Stimulated activated CD4-positive, alpha-beta T cell treated with anti-CD3 and anti-CD28 coated beads, TNF-alpha, amount 100 ng/mL, for 4 hours (primary cell): ENCODE measurements around the gene MOB3A.

ENCODE experiments used
- DNase-seq, 3 experiments: peaks; one replicate each; pipeline ENCODE4 v3.0.0-alpha.2; 2020; ENCODE audit warnings: low read depth in 3 of 3

The MOB3A gene

DNA sequence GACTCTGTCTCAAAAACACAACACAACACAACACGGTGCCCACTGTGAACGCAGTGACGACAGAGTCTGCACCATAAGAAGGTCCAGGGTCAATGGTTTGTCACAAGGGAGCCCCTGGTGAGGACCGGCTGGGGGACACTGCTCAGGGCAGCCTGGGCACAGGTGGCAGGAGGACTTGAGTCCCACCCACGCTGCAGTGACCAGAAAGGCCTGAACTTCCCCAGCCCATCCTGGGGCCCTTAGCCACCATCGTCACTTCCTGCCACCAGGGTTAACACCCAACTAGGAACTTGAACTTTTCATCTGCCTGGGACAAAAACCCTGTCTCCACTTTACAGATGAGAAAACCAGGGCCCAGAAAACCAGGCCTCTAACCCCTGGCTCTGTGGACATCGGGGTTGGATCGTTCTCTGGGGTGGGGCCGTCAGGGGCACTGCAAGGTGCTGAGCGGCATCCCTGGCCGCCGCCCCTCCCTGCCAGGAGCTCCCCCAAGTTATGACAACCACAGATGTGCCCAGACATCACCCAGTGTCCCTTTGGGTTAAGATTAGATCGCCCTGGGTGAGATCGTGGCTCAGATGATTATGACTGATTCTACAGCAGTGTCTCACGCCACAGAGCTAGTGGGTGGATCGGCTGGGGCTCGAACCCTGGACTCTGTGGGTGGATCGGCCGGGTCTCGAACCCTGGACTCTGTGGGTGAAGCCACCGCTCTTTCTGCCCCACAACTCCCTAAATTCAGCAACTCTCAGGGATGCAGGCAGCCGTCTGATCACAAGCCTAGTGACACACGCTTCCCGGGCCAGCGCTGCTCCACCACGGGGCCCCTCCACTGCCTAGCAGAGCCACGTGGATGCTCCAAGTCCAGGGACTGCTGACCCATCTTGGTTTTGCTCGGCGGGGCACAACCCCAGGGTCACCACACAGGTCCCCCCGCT lies 14.0 kb downstream of the MOB3A start:
- no peak for DNase-seq

DNA sequence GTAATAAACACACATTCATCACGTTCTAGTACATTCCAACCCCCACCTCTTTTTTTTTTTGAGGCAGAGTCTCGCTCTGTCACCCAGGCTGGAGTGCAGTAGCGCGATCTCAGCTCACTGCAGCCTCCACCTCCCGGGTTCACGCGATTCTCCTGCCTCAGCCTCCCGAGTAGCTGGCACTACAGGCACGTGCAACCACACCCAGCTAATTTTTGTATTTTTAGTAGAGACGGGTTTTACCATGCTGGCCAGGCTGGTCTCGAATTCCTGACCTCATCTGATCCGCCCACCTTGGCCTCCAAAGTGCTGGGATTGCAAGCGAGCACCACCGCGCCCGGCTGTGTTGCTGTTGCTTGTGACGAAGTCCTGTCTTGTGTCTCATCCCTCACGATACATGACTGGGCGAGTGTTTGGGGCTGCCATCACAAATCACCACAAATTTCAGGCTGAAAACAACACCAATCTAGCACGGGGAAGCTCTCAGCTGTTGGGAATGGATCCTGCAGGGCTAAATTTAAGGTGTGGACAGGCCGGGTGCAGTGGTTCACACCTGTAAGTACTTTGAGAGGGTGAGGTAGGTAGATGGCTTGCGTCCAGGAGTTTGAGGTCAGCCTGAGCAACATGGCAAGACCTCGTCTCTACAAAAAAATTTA lies 15.7 kb downstream of the MOB3A start:
- DNase-seq, result no peak

DNA sequence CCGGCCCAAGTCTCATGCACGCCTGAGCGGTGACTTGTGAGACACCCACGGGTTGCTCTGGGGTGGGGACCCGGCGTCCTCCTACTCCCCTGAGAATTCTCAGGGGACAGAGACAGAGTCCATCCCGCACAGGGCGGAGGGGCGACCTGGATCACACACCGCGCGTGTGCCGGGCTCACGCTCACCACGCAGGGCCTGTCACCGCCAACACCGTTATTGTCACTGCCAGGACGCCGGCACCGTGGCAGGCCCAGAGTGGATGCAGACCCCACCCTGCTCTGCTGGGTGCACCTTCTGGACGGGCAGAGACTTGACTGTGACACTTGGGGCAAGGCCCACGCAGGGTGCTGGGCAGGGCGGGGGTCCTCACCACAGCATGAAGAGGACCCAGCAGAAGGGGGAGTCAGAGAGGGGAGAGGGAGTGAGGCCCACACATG lies 16.2 kb downstream of the MOB3A start:
- no peak for DNase-seq

DNA sequence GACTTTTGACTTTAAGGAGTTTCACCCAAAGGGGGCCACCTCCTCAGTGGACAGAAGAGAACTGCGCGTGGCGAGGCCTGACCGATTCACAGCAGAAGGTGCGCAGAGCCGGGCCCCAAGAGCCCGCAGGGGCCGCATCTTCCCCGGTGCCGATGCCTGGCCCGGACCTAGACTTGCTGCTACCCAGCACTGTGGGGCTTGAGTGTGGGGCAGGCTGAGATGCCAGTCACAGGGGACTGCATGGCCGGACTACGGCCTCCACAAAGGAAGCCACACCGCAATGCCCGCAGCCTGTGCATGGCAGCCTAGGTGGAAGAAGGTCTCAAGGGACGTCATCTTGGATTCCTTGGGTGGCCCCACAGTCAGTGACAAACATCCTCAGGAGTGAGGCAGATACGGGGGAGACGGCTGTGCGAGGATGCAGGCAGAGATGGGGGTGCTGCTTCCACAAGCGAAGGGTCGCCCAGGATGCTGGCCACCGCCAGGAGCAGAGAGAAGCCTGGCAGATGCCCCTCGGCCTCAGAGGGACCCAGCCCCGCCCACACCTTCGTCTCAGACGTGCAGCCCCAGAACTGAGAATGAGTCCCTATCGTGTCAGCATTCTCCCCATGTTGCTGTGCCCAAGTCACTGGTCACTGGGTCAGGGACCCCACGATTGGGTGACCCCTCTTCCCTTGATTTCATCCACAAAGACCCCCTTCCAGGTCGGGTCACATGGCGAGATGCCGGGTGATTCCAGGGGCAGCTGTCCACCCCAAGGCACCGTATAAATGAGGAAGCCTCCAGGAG lies 16.9 kb downstream of the MOB3A start:
- no peak for DNase-seq

DNA sequence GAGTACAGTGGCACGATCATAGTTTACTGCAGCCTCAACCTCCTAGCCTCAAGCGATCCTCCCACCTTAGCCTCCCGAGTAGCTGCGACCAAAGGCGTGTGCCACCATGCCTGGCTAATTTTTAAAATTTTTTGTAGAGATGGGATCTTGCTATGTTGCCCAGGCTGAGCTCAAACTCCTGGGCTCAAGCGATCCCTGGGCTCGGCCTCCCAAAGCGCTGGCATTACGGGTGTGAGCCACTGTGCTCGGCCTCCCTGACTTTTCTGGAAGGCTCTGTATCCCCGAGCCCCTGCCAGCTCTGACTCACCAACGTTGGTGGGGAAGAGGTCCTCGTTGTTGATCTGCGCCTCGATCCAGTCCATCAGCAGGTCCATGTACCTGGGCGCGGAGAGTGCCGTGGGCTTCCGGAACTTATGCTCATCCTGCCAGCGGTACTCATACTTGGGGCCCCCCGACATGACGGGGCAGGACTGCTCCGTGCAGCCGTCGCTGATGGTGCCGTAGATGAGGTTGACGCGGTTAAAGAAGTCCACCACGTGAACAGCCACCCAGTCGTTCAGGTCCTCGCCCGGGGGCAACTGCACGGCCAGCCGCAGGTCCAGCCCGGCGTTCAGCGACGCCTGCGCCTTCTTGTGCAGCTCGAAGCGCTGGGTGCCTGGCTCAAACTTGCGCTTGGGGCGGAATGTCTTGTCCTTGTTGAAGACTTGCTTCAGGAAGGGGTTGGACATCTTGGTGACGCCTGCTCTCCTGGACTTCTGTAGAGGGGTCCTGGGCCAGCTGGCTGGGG lies 18.1 kb downstream of the MOB3A start:
- no peak for DNase-seq

DNA sequence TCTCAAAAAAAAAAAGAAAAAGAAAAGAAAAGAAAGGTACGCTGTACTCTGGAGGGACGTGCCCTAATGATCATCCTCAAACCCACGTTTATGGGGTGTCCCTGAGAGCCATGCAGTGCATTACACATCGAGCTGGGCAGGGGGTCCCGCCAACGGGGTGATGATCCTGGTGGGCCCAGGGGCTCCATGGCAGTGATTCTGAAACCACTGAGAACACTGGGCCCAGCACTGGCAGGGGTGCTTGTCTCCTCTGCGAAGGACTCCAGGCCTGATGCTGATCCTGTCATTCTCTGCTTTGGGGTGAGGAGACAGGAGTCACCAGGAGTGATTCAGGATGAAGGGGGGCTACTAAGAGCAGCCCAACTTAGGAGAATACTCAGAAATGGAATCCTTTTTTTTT lies 18.7 kb downstream of the MOB3A start:
- DNase-seq, result no peak

DNA sequence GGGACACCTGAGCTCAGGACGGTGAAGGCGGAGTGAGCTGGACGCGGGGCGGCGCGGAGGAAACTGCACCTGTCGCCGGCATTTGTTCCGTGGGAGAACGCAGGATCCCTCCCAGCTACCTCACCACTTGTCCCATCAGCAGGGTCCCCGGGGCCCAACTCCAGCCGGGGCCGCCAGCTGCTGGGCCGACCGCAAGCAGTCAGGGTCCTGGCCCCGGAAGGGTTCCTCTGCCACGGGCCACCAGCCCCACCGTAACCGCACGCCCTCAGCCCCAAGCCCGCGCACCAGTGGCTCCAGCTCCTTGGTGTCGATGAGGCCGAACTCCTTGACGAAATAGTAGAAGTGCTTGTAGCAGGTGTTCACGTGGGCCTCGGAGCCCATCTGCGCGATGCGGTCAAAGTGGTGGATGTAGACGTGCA lies 19.6 kb downstream of the MOB3A start:
- DNase-seq, result no peak

DNA sequence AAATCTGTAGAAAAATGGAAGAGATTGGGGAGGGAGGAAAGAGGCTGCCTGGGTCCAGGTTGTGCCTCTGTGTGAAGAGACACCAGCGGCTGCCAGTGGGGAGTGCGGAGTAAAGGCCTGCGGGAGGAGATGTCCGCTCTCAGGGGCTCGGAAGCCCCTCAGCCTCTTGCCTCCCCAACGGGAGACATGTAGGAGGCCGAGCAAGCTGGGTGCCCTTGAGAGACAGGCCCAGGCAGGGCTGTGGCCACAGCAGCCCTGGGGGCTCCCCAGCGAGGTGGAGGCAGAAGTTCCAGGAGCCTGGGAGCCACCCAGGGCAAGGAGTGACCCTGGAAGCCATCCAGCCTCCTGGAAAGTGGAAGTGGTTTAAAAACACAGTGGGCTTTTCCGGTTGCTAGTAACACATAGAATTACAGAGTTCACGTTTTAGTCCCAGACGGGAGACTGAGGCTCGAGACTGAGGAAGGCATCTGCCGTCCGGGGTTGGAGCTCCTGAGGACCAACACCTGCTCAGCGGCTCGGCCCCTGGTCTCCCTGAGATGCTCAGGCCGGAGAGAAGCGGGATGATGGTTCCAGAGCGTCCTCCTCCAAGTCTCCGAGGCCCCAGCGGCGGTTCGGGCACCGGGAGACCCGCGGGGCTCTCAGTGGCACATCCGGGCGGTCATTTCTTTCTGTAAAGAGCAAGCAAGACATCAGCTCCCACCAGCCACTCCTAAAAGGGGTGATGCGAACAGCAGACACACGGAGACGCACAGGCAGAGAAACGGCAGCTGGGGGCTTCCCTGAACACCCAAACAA lies 23.2 kb downstream of the MOB3A start:
- no peak for DNase-seq

DNA sequence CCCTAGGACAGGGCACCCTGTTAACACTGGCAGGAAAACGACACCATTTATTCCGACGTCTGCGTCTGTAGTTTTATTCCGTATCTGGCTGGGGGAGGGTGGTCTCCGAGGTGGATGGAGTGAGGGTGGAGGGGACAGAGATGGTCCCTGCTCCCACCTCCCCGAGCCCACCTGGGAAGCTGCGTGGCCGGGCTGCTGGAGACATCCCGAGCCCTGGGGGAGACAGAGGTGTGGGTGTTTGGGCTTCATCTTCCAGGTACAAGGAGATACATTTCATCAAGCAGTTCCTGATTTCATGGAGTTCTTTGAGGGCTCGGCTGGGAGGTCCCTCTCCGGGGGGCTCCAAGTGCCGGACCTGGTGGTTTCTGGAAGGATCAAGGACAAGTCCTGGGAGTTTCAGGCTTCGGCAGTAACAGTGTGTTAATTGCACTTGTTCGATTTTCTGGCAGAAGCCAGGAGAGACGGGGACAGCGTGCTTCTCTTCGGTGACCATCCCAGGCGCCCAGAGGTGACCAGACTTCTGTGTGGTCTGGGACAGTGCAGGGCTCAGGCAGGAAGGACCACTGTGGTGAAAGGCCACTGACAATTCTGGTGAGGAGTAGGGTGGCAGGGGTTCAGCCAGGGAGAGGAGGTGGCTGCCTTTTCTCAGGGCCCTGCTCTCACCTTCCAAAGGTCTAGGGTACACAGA lies 25.0 kb downstream of the MOB3A start:
- no peak for DNase-seq

DNA sequence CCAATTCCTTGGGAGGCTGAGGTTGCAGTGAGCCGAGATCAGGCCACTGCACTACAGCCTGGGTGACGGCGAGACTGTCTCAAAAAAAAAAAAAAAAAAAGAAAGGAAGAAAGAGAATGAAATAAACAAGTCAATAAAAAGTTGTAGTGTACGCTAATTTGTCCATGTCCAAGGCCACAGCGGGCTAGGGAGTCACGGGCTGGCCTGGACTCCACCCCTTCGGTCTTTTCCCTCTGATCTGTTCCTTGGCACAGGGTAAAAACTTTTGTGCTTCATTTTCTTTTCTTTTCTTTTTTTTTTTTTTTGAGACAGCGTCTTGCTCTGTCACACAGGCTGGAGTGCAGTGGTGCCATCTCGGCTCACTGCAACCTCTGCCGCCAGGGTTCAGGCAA lies 25.7 kb downstream of the MOB3A start:
- no peak for DNase-seq

DNA sequence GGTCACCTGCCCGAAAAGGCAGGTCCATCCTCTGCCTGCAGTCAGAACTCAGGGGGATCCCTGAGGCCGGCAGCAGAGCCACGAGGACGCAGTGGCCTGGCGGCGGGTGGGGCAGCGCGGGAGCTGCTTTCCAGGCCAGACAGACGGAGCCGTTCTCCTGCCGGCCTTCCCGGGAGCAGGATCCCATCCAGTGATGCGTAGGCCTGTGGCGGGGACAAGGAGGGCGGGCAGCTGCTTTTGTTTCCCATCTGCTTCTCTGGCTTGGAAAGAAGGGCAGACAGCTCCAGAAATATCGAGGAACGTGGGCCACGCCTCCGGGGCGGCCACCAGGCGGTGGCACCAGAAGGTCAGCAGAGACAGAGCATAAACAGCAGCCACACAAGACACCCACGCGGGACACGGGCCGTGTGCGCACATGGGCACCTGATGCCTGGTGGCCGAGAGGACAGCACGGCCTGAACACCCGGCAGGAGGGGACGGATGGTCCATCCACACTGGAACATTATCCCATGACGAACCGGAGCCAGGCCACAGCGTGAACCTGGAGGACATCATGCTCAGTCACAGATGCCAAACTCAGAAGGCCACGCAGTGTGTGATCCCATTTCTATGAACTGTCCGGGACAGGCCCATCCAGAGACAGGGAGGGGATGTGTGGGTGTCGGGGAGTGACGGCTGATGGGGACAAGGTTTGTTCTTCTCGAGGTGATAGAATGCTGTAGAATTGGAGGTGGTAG lies 31.2 kb downstream of the MOB3A start:
- DNase-seq, result no peak

DNA sequence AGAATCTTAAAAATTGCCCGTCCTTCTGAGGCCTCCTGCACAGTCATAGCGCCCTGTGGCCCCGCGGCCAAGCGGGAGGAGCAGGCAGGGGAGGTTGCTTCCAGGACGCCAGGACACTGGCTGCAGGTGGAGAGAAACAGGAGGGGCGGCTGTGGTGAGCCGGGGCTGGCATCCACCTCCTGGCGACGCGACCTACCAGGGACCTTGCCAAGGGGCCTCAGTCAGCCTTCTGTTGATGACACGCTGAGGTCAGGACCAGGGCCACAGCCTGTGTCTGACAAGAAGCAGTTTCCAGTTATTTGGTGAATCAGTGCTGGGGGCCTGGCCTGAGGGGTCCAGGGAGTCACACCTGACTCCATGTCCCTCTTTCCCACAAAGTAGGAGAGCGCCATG lies 31.7 kb downstream of the MOB3A start:
- DNase-seq, result no peak

DNA sequence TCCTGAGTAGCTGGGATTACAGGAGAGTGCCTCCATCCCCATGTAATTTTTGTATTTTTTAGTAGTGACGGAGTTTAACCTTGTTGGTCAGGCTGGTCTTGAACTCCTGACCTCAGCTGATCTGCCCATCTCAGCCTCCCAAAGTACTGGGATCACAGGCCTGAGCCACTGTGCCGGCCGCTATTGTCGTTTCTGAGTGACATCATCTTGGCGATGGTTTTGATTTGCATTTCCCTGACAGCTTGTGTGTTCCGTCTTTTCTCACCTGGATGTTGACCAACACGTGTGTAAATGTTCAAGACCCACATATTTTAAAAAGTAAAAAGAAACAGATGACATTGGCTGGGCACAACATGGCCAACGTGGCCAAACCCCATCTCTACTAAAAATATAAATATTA lies 32.3 kb downstream of the MOB3A start:
- DNase-seq, result no peak

DNA sequence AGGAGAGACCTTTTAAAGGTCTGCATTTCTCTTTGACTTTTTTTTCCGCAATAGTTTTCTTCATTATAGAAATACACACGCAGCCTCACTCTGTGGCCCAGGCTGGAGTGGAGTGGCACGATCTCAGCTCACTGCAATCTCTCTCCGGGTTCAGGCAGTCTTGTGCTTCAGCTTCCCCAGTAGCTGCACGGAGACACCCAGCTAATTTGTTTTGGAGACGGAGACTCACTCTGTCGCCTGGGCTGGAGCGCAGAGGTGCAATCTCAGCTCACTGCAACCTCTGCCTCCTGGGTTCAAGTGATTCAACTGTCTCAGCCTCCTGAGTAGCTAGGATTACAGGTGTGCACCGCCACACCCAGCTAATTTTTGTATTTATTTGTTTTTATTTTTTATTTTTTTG lies 33.4 kb downstream of the MOB3A start:
- DNase-seq, result no peak

DNA sequence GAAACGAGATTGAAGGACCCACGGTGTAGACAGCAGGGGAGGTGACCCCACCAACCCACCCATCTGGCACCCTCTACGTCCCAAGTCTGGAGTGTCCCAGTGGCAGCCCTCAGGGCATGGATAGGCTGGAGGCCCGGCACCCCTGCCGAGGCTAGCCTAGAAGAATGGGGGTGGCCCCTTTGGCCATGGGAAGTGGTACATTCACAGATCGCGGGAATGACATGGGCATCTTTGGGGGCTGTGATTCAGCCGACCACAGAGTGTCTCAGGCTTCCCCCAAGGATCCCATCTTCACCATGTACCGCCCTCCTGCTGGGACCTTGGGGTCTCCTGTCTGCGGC lies 33.8 kb downstream of the MOB3A start:
- no peak for DNase-seq

DNA sequence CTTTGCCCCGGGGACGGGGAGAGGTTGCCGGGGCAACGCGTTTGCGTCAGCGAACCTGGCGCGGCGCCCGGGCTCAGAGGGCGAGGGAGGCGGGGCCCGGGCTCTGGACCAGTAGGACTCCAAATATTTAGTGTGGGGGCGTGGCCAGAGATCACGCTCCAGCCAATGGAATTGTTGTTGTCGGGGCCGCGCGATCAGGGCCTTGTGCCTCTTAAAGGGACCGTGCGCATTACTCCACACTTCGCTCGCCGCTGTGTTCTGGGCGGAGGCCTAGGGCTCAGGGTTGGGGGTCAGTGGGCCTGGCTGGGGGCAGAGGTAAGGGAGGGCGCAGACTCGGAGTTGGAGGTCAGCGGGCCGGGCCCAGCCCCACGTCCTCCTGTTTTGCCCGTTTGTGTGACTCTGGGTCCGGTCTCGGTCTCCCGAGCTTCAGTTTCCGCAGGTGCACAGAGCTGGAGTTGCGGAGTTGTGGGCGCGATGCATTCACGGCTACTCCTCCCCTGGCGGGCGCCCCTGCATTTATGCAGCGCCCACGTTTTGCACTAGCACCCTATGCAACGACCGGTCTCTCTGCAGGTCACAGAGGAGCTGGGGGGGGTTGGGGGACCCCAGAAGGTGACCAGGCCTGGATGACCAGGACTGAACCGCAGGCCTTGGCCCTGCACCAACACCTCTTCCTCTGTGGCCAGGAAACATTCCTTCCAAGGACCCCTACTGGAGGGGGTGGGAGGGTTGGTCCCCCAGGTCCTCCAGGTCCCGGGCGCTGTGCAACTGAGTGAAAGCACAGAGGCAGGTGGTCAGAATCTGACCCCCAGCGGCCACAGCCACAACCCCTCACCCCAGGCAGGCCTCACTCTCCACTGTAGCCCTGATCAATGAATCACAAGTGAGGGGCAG lies 34.4 kb downstream of the MOB3A start:
- DNase-seq, result peak; percentile 99

DNA sequence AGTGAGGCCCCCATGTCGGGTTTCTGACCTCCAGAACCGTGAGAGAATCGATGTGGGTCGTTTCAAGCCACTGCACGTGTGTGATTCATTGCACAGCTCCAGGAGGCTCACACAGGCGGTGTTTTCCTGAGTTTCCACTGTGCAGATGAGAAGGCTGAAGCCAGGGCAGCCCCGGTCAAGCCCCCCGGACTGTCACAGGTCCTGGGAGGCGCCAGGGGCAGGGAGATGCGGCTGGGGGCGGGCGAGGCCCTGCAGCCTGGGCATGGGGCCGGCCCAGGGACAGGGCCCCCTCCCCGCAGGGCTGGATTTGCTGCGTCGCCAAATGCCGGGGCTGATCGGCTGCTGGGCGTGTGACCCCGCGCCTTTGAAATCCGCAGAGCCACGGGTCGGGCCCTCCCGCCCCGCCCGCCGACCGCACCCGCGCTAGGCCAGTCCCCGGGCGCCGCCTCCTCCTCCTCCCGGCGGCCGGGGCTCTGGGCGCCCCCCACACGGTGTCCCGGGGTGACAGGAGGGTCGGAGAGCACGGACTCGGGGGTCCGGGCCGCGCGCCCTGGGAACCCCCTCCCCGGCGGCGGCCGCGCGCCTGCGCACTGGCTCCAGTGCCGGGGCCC lies 35.1 kb downstream of the MOB3A start:
- no peak for DNase-seq
